Fibroblast of the aortic adventitia (primary cell): ENCODE measurements around the gene LRRC25. TPM values are rescaled to one million over a fixed set of nuclear protein-coding genes. Genes with fewer than 3 reads are reported as not detected.
A peak's percentile ranks its signal among the peaks of the same experiment; 100 is the strongest.
"Not testable (repeated sequence)": the region's sequence is repeated elsewhere in the genome, so short reads cannot be mapped to it uniquely, and the experiment has no call there.

Source experiments
- DNase-seq: peaks from one replicate; pipeline ENCODE4 v3.0.0-alpha.2; 2010; ENCODE audit warnings: low read depth
- H3K4me3 ChIP-seq: 2 replicates; pipeline ENCODE4 v1.5.1; 2011; ENCODE audit warnings: low read depth, mild to moderate bottlenecking, control low read depth, low read length, moderate library complexity
- CTCF ChIP-seq: IDR thresholded peaks from 2 replicates; pipeline ENCODE4 v1.5.1; 2011; ENCODE audit warnings: mild to moderate bottlenecking, low read length, control low read depth, inconsistent platforms; ENCODE audit not compliant: insufficient read depth
- total RNA-seq: library from RNA; depleted of rRNA; stranded (reverse); fragments of >200 nt; gene quantifications from 2 replicates; pipeline ENCODE4 v1.2.3, GENCODE V29; 2012; ENCODE audit warnings: low replicate concordance

Gene LRRC25
- total RNA-seq, 1 donor: 0.09 TPM

- no peak for DNase-seq
- no peak for TF ChIP-seq CTCF
- no peak overlapping the region for H3K4me3 ChIP-seq
Measured at GRCh38 chr19:18350490-18350889, 46.9 kb downstream of the LRRC25 start.

GRCh38 chr19:18349524-18350128, 47.8 kb downstream of the LRRC25 start:
- H3K4me3 ChIP-seq: no peak overlapping the region
- DNase-seq: peak; percentile 74
- peak; percentile 95 for TF ChIP-seq CTCF

GRCh38 chr19:18348818-18349339, 48.5 kb downstream of the LRRC25 start:
- not testable (repeated sequence) for DNase-seq, H3K4me3 ChIP-seq

- TF ChIP-seq CTCF: no peak
- no peak overlapping the region for H3K4me3 ChIP-seq
- no peak for DNase-seq
Measured at GRCh38 chr19:18348171-18348570, 49.3 kb downstream of the LRRC25 start.

GRCh38 chr19:18346091-18346490, 51.3 kb downstream of the LRRC25 start:
- no peak for DNase-seq
- no peak for TF ChIP-seq CTCF

GRCh38 chr19:18345296-18345695, 52.1 kb downstream of the LRRC25 start:
- no peak for DNase-seq
- no peak for TF ChIP-seq CTCF
- no peak overlapping the region for H3K4me3 ChIP-seq

More at GRCh38 chr19:18346091-18346490, 51.3 kb downstream of the LRRC25 start:
- H3K4me3 ChIP-seq: no peak overlapping the region

GRCh38 chr19:18344582-18344950, 52.9 kb downstream of the LRRC25 start:
- no peak for DNase-seq
- no peak overlapping the region for H3K4me3 ChIP-seq
- TF ChIP-seq CTCF: no peak
